ENCODE results near the gene GJD3.

GJD3 gene

GRCh38 chr17:40351359-40352236 is 12.9 kb downstream of the GJD3 start:
- DNase-seq (ENCODE audit: low spot score): no peak

- no peak for DNase-seq (ENCODE audit: low spot score)
These were observed 13.7 kb downstream of the GJD3 start for GRCh38 chr17:40350689-40351358.

- DNase-seq (ENCODE audit: low spot score): no peak
These were observed 14.4 kb downstream of the GJD3 start for GRCh38 chr17:40349895-40350688.

- no peak for DNase-seq (ENCODE audit: low spot score)
These were observed 15.1 kb downstream of the GJD3 start for GRCh38 chr17:40349477-40349894.

- DNase-seq (ENCODE audit: low spot score): no peak
These were observed 15.7 kb downstream of the GJD3 start for GRCh38 chr17:40348562-40349476.

DNA sequence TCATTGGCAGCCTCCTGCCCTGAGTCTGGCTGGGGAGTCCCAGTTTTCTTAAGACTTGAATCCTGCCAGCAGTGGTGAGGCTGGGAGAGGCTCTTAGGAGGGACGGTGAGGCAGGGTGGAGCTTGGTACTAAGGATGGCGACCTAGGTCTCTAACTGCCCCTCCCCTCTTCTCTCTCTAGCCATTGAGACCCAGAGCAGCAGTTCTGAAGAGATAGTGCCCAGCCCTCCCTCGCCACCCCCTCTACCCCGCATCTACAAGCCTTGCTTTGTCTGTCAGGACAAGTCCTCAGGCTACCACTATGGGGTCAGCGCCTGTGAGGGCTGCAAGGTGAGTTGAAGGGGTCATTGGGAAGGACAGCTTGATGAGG is 16.4 kb downstream of the GJD3 start:
- DNase-seq (ENCODE audit: low spot score): no peak

DNA sequence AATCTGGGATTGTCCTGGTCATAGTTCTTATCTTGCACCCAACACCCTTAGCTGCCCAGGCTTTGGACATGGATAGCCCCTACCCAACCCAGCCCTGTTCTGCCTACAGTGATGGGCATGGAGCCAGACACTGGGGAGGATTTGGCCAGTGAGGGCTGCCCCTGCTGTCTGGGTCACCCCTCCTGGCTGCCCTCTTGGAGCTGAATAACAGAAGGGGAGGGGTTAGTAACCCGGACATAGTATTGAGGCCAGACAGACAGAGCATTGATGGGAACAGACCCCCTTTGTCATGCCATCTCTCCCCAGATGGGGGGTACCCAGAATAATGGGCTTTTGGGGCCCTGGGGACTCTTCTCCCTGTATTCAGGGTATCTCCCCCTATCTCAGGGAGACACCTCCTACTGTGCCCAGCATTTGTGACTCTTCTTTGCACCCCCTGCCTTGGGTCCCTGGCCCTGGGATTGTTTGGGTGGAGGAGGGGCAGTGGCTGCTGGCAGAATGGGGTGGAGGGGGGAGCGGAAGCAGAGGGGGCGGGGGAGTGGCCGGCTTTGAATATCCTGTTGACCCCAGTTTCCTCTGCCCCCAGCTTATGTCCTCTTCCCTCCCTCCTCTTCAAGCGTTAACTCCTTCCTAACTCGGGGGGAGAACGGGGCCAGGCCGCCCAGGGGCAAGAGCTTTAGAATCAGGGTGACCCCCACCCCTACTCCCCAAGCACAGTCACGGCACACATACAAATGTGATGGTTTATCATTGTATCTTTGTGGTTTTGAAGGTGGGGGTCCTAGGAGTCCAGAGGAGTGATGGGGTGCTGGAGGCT is 17.0 kb downstream of the GJD3 start:
- no peak for DNase-seq (ENCODE audit: low spot score)

DNA sequence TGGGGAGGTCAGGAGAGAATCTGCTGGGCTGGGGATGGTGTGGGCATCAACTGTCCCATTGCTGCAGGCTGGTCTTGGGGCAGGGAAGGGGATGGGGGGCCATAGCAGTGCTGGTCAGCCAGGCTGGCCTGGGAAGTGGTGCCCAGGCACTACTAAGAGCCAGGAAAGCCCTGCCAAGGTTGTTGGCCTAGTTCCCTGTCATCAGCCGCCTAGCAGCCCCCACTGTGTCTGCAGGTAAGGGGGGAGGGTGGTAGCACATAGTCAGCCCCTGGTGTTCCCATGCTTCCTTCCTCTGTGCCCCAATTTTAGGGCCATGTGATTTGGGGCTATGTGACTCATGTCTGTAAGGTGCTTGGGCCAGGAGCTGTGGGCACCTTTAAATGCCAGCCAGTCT is 17.8 kb downstream of the GJD3 start:
- DNase-seq (ENCODE audit: low spot score): no peak

GRCh38 chr17:40345994-40346764 is 18.4 kb downstream of the GJD3 start:
- DNase-seq (ENCODE audit: low spot score): no peak

GRCh38 chr17:40345161-40345993 is 19.2 kb downstream of the GJD3 start:
- DNase-seq (ENCODE audit: low spot score): peak; percentile 91

GRCh38 chr17:40344421-40345160 is 19.9 kb downstream of the GJD3 start:
- DNase-seq (ENCODE audit: low spot score): no peak

GRCh38 chr17:40343219-40344119 is 21.1 kb downstream of the GJD3 start:
- DNase-seq (ENCODE audit: low spot score): no peak

GRCh38 chr17:40342504-40343218 is 21.9 kb downstream of the GJD3 start:
- no peak for DNase-seq (ENCODE audit: low spot score)

- DNase-seq (ENCODE audit: low spot score): peak; percentile 79
These were observed 22.6 kb downstream of the GJD3 start for GRCh38 chr17:40341808-40342503.

DNA sequence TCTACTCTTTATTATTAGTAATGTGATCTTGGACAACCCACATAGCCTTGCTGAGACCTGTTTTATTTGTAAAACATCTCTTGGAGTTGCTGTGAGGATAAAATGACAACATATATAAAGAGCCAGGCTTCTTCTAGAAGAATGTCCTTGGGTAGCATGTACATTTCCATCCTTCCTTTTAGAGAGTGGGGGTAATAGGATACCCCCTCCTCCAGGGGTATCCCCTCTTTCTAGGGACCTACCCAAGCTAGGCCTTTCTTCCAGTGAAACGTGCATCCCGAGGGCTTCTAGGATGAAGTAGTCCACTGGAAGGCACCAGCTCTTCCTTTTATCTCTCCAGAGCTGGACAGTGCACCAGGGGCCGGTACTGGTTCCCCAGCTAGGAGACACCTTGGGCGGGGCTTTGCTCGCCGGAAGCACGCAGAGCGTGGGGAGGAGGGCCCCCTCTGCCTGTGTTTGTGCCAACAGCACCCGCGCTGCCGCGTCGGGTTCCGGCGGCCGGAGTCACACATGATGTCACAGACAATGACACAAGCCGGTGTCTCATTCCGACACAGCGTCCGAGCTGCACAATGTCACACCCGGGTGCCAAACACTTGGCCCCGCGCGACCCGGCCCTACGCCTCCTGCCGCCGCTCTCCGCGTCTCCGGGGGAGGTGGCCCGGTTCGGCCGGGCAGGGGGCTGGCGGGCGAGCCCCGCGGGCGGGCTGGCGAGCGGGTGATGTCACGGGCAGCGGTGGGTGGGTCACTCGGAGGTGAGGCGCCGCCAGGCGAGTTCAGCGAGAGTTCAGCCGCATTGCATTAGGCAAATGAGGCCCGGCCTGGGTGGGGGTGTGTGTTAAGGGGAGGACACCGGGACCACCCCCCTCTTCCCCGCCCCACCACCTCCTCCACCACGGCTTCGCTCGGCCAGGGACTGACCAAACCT is 23.4 kb downstream of the GJD3 start:
- peak; percentile 73 for DNase-seq (ENCODE audit: low spot score)
